Stimulated activated naive CD8-positive, alpha-beta T cell treated with anti-CD3 and anti-CD28 coated beads, Interleukin-15, Interleukin-2, amounts not matched to agents 100 ng/mL and 50 ng/mL, for 24 hours (primary cell): ENCODE measurements around the gene CDH13.

Source experiments
- H3K27ac Mint-ChIP-seq: one replicate; pipeline ENCODE4 v1.8.0; 2021; ENCODE audit warnings: mild to moderate bottlenecking, mixed read lengths
- H3K27me3 Mint-ChIP-seq: one replicate; pipeline ENCODE4 v1.8.0; 2021; ENCODE audit warnings: mixed read lengths
- H3K36me3 Mint-ChIP-seq: one replicate; pipeline ENCODE4 v1.8.0; 2021; ENCODE audit warnings: low read depth, mixed read lengths
- H3K4me1 Mint-ChIP-seq: one replicate; pipeline ENCODE4 v1.8.0; 2021; ENCODE audit warnings: low read depth, mixed read lengths
- H3K4me3 Mint-ChIP-seq: one replicate; pipeline ENCODE4 v1.8.0; 2021; ENCODE audit warnings: mild to moderate bottlenecking, mixed read lengths
- H3K9me3 Mint-ChIP-seq: one replicate; pipeline ENCODE4 v1.8.0; 2021; ENCODE audit warnings: mixed read lengths

Gene CDH13

DNA sequence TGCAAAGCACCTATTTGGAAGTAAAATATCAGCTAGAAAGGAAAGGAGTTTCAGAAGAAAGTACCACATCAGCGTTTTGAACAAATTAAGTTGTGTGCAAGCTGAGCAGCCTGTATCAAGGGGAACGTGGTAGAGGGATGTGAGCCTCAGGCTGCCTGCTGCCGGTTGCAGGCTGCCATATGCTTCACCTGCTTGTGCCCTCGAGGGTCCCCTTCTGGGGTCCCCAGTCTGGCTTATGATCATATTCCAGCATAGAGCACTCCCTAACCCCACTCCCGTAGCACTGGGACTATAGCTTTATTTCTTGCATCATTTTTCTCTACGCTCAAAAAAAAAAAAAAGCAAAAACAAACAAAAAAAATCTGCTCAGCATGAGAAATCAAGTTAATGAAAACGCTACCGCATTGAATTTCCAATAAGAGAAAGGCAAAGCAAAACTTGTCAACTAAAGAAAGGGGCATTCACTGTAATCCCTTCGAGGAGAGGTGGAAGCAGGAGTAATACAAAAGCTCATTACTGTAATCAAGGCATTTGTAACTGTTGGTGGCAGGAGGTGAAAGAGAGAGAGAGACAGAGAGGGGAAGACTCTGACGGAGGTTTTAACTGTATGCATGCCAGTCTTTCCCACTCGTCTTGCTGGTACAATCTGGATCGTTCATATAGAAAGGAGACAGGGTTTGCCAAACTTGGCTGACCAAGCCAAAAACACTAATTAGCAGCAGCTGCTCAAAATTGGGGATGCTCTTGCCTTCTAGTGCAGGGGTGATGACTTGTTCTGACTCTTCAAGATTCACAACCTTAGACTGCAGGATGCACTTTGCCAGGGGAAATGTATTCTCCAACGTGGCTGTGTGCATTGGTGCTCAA lies 922.8 kb downstream of the CDH13 start:
- Mint-ChIP-seq H3K4me3 (no peak overlapping the region), H3K9me3 (peaks cover 9% of the 10 kb centered on the region), H3K4me1 (no peaks in the 10 kb centered on the region), H3K27ac (no peak overlapping the region), H3K36me3 (no peaks in the 10 kb centered on the region), H3K27me3 (no peaks in the 10 kb centered on the region)

DNA sequence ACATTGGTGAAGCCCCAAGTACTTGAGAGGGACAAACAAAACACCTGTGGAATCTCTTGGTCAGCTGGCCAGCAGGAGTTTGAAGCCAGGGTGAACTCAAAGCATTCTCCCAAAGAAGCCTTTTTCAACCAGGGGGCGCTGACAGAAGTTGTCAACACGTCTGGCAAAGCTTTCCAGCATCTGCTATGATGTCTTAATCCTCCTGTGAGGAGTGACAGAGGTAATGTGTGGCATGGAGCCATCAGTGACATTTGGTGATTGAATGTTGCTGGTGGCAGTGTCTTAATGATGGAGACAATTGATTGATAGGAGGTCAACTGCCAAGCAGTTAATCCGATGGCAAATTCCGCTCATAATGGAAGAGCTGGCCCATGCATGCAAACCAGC lies 923.4 kb downstream of the CDH13 start:
- Mint-ChIP-seq H3K9me3 (peaks cover 6% of the 10 kb centered on the region), H3K4me1 (no peaks in the 10 kb centered on the region), H3K36me3 (no peaks in the 10 kb centered on the region), H3K27me3 (no peaks in the 10 kb centered on the region), H3K4me3 (no peak overlapping the region), H3K27ac (no peak overlapping the region)

DNA sequence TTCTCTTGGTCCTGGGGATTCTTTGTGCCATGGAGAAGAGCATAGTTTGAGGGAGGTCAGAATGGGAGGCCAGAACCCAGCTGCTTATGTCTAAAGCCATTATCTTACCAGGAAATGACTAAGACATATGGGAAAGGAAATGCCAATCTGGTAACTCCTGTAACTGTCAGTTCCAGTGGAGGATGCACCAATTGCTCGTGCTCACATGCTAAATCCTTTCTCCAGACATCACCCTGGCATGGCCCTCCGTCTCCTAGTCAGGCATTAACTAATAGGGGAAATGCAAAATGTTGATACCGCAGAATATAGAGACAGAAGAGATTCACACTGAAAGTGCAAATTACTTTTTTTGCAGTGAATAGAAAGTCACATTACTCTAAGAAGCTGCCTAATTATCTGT lies 925.5 kb downstream of the CDH13 start:
- Mint-ChIP-seq H3K9me3 (peaks cover 6% of the 10 kb centered on the region), H3K4me3 (no peak overlapping the region), H3K27ac (no peak overlapping the region), H3K36me3 (no peaks in the 10 kb centered on the region), H3K4me1 (no peaks in the 10 kb centered on the region), H3K27me3 (no peaks in the 10 kb centered on the region)

DNA sequence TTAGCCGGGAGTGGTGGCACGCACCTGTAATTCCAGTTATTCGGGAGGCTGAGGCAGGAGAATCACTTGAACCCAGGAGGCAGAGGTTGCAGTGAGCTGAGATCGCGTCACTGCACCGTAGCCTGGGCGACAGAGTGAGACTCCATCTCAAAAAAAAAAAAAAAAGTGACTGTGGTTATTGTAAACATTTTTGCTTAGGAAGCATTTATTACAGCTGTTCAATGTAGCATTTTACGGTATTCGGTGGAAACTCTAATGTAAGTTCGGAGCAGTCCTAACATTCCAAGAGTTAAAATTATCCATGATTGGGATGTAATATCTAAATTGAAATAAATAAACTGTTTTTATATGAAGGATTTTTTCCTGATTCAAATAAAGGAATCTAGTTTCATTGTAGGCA lies 926.2 kb downstream of the CDH13 start:
- Mint-ChIP-seq H3K36me3 (no peaks in the 10 kb centered on the region), H3K4me1 (no peaks in the 10 kb centered on the region), H3K27ac (no peak overlapping the region), H3K27me3 (no peaks in the 10 kb centered on the region), H3K4me3 (no peak overlapping the region), H3K9me3 (no peaks in the 10 kb centered on the region)

DNA sequence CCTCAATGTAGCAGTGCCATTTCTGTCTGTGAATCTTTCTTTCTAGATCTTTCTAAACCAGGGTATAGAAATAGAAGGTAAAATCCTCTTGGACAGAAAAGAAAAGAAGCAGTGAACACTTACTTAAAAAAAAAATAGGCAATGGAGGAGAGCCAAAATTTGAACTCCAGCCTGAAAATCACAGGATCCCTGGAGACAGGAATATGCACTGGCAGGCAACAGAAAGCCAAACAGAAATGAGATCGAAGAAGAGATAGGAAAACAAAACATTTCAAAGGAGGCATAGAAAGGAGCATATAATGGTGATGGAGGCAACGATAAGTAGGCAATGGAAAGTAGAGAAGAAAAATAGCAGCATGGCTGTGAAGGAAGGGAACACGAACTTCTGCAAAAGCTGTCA lies 927.3 kb downstream of the CDH13 start:
- Mint-ChIP-seq H3K4me1 (no peaks in the 10 kb centered on the region), H3K27ac (no peak overlapping the region), H3K9me3 (no peaks in the 10 kb centered on the region)

DNA sequence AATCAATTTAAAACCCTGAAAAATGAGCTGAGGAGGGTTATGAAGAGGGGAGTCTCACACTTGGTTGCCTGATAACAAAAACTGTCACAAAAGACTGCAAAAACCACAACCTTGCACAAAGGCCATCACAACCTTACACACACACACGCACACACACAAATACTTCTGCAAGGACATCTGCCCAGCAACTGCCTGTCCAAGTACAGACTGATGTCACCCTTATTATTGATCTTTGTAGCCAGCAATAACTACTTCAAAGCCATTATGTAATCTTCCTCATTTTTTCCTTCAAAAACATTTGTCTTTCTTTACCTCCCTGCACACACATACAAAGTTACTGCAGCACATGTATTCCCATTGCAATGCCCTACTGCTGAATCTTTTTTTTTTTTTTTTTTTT lies 927.8 kb downstream of the CDH13 start:
- H3K36me3 Mint-ChIP-seq: no peaks in the 10 kb centered on the region
- H3K27ac Mint-ChIP-seq: no peak overlapping the region
- no peaks in the 10 kb centered on the region for H3K9me3 Mint-ChIP-seq
- H3K27me3 Mint-ChIP-seq: no peaks in the 10 kb centered on the region
- H3K4me3 Mint-ChIP-seq: no peak overlapping the region
- H3K4me1 Mint-ChIP-seq: no peaks in the 10 kb centered on the region

More for the DNA sequence above, 927.3 kb downstream of the CDH13 start:
- H3K4me3 Mint-ChIP-seq: no peak overlapping the region
- no peaks in the 10 kb centered on the region for H3K27me3 Mint-ChIP-seq
- no peaks in the 10 kb centered on the region for H3K36me3 Mint-ChIP-seq

DNA sequence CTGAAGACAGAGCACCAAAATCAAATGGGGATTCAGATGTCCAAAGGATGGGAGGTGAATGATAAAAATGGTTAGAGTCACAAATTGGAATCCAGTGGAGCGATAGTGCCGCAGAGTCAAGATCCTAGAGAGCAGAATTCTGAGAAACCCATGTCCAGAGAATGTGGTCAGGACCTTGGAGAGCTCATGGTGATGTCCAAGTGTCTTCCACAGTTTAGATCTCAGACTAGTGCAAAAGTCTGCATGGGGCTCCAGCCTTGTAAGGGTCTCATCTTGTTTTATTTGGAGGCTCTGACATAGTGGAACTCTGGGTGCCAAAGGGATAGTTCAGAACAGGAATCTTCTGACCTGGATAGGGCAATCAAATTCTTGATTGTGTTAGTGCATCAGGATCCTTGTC lies 935.1 kb downstream of the CDH13 start:
- Mint-ChIP-seq H3K9me3 (peaks cover 3% of the 10 kb centered on the region), H3K27ac (no peak overlapping the region), H3K4me1 (no peaks in the 10 kb centered on the region), H3K4me3 (no peak overlapping the region), H3K27me3 (peaks cover under 1% of the 10 kb centered on the region), H3K36me3 (no peaks in the 10 kb centered on the region)

DNA sequence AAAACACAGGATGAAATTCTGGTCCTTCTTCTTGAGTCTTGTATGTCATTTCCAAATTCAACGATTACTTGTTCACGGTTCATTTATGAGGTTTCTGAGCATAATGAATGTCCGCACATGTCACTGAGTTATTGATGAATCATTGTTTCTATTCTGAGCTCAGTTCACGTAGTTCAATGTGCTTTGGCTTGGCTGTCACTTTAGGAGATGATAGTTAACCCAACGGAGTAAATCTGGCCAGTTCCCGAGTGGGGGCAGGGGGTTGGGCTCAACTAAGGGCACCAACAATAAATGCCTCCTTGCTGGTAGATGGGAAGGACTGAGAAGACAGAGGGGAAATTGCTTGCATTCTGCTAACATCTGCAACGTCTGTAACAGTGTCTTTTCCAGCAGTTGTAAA lies 941.6 kb downstream of the CDH13 start:
- no peak overlapping the region for H3K27ac Mint-ChIP-seq
- H3K36me3 Mint-ChIP-seq: no peaks in the 10 kb centered on the region
- H3K9me3 Mint-ChIP-seq: peaks cover 3% of the 10 kb centered on the region
- H3K4me1 Mint-ChIP-seq: no peaks in the 10 kb centered on the region
- H3K27me3 Mint-ChIP-seq: peaks cover 4% of the 10 kb centered on the region
- H3K4me3 Mint-ChIP-seq: no peak overlapping the region

DNA sequence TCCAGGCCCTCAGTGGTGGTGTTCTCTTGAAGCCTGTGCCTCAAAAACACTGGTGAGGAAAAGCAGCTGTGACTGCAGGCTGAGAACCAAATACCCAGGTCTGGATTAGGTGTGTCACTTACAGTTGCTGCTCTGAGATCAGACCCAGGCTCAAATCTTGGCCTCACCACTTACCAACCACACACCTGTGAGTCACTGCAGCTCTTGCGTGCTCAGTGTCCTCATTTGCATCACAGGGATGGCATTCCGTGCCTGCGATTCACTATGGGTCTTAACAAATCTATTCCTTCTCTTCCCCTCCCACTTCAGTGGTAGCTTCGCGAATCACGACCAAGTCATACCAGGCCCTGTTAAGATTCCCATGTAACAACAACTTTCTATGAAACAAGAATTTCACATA lies 947.6 kb downstream of the CDH13 start:
- Mint-ChIP-seq H3K27ac (no peak overlapping the region), H3K9me3 (peaks cover 4% of the 10 kb centered on the region), H3K36me3 (no peaks in the 10 kb centered on the region), H3K4me3 (no peak overlapping the region), H3K4me1 (no peaks in the 10 kb centered on the region), H3K27me3 (no peaks in the 10 kb centered on the region)

DNA sequence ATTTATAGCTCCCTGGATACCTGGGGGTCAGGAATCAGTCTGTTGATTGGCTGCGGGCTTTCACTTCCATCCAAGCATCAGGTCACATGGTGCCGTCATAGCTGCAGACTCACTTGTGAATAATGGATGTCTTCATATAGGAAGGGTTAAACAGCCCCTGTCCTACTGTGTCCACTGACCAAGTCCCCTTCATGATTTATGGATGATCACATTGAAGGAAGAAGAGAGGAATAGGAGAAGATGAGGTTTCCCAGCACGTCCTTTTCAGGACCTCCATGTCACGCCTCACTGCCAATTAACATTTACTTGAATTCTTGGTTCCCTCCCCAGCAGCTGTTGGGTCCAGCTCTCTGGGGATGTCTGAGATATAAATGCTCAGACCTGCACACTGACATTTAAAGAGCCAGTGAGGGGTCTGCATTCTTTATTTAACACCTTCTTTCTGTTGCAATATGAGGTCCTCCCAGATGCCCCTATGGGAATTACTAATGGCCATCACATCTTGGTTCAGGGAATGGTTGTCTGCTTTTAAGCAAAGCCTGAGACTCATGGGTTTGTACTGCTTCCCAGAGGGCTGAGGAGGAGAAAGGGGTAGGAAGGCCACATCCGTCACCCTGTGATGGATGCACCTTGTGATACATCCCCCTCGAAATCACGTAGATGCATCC lies 950.4 kb downstream of the CDH13 start:
- no peak overlapping the region for H3K4me3 Mint-ChIP-seq

DNA sequence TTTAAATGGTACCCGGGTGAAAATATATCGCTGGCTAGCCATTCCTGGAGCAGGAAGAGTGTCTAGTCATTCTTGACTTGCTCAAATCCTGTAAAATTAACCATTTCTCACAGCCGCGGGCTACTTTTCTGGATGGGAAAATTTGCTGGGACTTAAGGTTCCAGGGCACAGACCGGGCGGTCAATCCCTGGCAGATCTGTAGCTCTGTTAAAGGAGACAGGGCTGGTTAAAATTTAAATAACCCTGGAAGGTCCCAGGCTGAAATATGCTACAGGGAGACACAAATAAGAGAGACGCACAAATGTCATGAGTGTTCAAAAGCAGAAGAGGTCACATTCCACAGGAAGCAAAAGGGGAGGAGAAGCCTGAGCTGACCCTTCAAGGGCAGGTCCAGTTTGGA lies 951.4 kb downstream of the CDH13 start:
- Mint-ChIP-seq H3K4me3 (no peak overlapping the region), H3K4me1 (no peaks in the 10 kb centered on the region), H3K9me3 (peaks cover 4% of the 10 kb centered on the region), H3K36me3 (no peaks in the 10 kb centered on the region), H3K27ac (no peak overlapping the region), H3K27me3 (no peaks in the 10 kb centered on the region)

More for the DNA sequence above, 950.4 kb downstream of the CDH13 start:
- no peaks in the 10 kb centered on the region for H3K27me3 Mint-ChIP-seq
- no peak overlapping the region for H3K27ac Mint-ChIP-seq
- peaks cover 4% of the 10 kb centered on the region for H3K9me3 Mint-ChIP-seq
- H3K4me1 Mint-ChIP-seq: no peaks in the 10 kb centered on the region
- no peaks in the 10 kb centered on the region for H3K36me3 Mint-ChIP-seq

DNA sequence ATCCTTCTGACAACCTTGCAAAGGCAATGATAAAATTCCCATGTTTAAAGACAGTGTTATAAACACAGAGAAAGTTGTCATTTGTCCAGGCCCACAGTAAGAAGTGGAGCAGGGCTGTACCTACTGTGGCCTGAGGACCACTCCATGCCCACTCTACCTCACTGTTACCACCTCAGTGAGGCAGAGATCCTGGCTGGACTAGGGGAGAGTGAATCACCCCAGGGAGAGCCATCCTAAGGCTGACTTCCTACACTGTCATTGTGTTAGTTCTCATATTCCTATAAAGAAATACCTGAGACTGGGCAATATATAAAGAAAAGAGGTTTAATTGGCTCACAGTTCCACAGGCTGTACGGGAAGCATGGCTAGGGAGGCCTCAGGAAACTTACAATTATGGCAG lies 952.3 kb downstream of the CDH13 start:
- no peaks in the 10 kb centered on the region for H3K36me3 Mint-ChIP-seq
- H3K9me3 Mint-ChIP-seq: peaks cover under 1% of the 10 kb centered on the region
- no peaks in the 10 kb centered on the region for H3K4me1 Mint-ChIP-seq
- H3K27ac Mint-ChIP-seq: no peak overlapping the region
- H3K4me3 Mint-ChIP-seq: no peak overlapping the region
- no peaks in the 10 kb centered on the region for H3K27me3 Mint-ChIP-seq

DNA sequence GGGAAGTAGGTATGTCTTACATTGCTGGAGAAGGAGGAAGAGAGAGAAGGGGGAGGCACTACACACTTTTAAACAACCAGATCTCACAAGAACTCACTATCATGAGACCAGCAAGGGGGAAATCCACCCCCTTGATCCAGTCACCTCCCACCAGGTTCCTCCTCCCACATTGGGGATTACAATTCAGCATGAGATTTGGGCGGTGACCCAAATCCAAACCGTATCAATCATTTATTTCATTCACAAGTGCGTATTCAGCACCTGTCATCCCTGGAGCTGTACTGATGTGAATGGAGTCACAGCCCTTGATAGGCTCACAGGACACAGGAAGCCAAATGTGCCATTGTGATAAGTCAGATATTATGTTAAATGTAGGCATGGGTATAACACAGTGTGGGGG lies 952.7 kb downstream of the CDH13 start:
- Mint-ChIP-seq H3K4me3 (no peak overlapping the region), H3K36me3 (no peaks in the 10 kb centered on the region), H3K27ac (no peak overlapping the region), H3K27me3 (no peaks in the 10 kb centered on the region), H3K9me3 (no peaks in the 10 kb centered on the region), H3K4me1 (no peaks in the 10 kb centered on the region)

DNA sequence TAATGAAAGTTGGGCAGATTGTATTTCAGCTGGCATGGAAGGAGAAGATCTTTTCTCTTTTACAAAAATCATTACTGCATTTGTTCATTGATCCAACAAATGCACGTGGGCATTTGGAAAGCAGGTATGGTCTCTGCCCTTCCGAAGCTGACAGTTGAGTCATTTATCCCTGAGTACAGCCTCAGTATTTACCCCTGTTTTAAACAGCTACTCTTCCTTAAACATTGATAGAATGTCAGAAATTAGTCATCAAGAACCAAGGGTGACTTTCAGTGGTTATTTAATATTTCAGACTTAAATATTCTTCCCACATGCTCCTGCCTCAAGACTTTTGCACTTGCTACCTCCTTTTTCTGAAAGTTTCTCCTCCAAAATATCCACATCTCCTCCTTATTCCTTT lies 954.3 kb downstream of the CDH13 start:
- no peak overlapping the region for H3K27ac Mint-ChIP-seq
- no peaks in the 10 kb centered on the region for H3K9me3 Mint-ChIP-seq
- H3K27me3 Mint-ChIP-seq: no peaks in the 10 kb centered on the region
- no peaks in the 10 kb centered on the region for H3K36me3 Mint-ChIP-seq
- H3K4me1 Mint-ChIP-seq: no peaks in the 10 kb centered on the region
- no peak overlapping the region for H3K4me3 Mint-ChIP-seq

DNA sequence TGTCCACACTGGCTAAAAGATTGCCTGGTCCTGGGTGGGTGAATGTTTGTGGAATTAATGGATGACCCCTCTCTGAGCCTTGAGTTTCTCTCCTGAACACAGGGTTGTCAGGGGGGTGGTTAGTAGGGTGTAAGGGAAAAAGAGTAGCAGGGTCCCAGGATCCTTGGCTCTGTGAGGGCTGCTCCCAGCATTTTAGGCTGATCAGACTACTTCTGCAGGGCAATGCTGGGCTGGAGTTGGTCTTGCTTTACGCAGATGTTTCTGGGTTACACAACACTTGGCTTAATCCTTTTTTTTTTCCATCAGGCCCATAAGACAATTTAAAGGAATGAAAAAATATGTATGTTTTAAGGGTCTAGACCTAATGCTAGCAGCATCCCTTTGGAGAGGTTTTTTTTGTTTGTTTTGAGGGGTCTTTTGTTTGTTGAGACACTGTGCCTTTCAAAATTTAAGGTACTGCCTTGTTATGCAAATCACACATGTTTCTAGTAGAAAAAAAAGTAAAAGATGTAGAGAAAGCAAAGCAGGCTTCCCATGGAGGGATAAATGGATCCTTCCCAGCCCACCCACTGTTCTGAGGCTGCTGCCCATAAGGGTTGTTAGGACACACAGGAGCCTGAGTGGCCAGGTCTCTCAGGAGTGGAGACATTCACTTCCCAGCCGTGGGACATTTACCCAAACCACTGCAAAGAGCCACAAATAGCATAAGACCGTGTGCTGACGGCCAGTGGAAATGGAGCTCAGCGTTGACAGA lies 955.4 kb downstream of the CDH13 start:
- Mint-ChIP-seq H3K27me3 (no peaks in the 10 kb centered on the region), H3K4me3 (no peak overlapping the region), H3K27ac (no peak overlapping the region), H3K36me3 (no peaks in the 10 kb centered on the region), H3K4me1 (no peaks in the 10 kb centered on the region), H3K9me3 (no peaks in the 10 kb centered on the region)
